Neuronal stem cell (in vitro differentiated cells): Measurements from ENCODE around the gene PDIA2.

Source experiments
- DNase-seq: peaks from one replicate; pipeline ENCODE4 v3.0.0-alpha.2; 2013; ENCODE audit warnings: low spot score
- H2AFZ ChIP-seq: one replicate; pipeline ENCODE4 v1.6.1; 2013; ENCODE audit warnings: mild to moderate bottlenecking, low read length, inconsistent platforms
- H2AK5ac ChIP-seq: 2 replicates; pipeline ENCODE4 v1.6.1; 2013; ENCODE audit warnings: low read depth, mild to moderate bottlenecking, inconsistent platforms, low read length, moderate library complexity, mixed read lengths
- H2BK120ac ChIP-seq: 2 replicates; pipeline ENCODE4 v1.6.1; 2013; ENCODE audit warnings: low read depth, mild to moderate bottlenecking, inconsistent platforms, low read length, moderate library complexity, mixed read lengths
- H2BK12ac ChIP-seq: one replicate; pipeline ENCODE4 v1.6.1; 2013; ENCODE audit warnings: low read length, inconsistent platforms
- H2BK15ac ChIP-seq: 2 replicates; pipeline ENCODE4 v1.6.1; 2013; ENCODE audit warnings: mild to moderate bottlenecking, low read length, inconsistent platforms, mixed read lengths
- H2BK5ac ChIP-seq: one replicate; pipeline ENCODE4 v1.6.1; 2013; ENCODE audit warnings: inconsistent platforms, mild to moderate bottlenecking, low read length, moderate library complexity
- H3K14ac ChIP-seq: one replicate; pipeline ENCODE4 v1.6.1; 2013; ENCODE audit warnings: low read length, inconsistent platforms
- H3K18ac ChIP-seq: 2 replicates; pipeline ENCODE4 v1.6.1; 2013; ENCODE audit warnings: low read length, inconsistent platforms
- H3K23ac ChIP-seq: 2 replicates; pipeline ENCODE4 v1.6.1; 2013; ENCODE audit warnings: low read depth, mild to moderate bottlenecking, mixed read lengths, low read length, inconsistent platforms; ENCODE audit not compliant: poor library complexity
- H3K27ac ChIP-seq: replicated peaks from 3 replicates; pipeline ENCODE4 v1.5.1; 2013; ENCODE audit warnings: low read length, inconsistent platforms
- H3K27me3 ChIP-seq, 3 experiments: 2 replicates each; pipeline ENCODE4 v1.6.1; 2013; ENCODE audit warnings: low read length in 3 of 3, mild to moderate bottlenecking in 2 of 3, inconsistent platforms in 1 of 3, low read depth in 1 of 3, mixed read lengths in 1 of 3, moderate library complexity in 1 of 3; ENCODE audit not compliant: control insufficient read depth in 3 of 3, insufficient read depth in 3 of 3
- H3K36me3 ChIP-seq, 2 donors: replicated peaks in 1 of 2; 2 replicates each; pipeline ENCODE4 v1.6.1; 2013; ENCODE audit warnings: low read length in 2 of 2; ENCODE audit not compliant: control insufficient read depth in 2 of 2, insufficient read depth in 2 of 2
- H3K4ac ChIP-seq: 2 replicates; pipeline ENCODE4 v1.6.1; 2013; ENCODE audit warnings: inconsistent platforms, mild to moderate bottlenecking, low read length, moderate library complexity
- H3K4me1 ChIP-seq, 2 donors: 1 replicate in 1 of 2; 2 replicates in 1 of 2; pipeline ENCODE4 v1.6.1; 2013; ENCODE audit warnings: low read length in 2 of 2, low read depth in 1 of 2; ENCODE audit not compliant: control insufficient read depth in 2 of 2, insufficient read depth in 1 of 2
- H3K4me2 ChIP-seq: one replicate; pipeline ENCODE4 v1.6.1; 2013; ENCODE audit warnings: mild to moderate bottlenecking, low read length, inconsistent platforms; ENCODE audit not compliant: insufficient read depth, poor library complexity, severe bottlenecking
- H3K4me3 ChIP-seq, 2 donors: 2 replicates each; pipeline ENCODE4 v1.5.1; 2013; ENCODE audit warnings: low read length in 2 of 2, mild to moderate bottlenecking in 2 of 2, inconsistent platforms in 1 of 2, moderate library complexity in 1 of 2
- H3K79me1 ChIP-seq: one replicate; pipeline ENCODE4 v1.6.1; 2013; ENCODE audit warnings: low read depth, mild to moderate bottlenecking, inconsistent platforms, low read length, moderate library complexity
- H3K9ac ChIP-seq: one replicate; pipeline ENCODE4 v1.6.1; 2013; ENCODE audit warnings: mild to moderate bottlenecking, low read depth, low read length, inconsistent platforms; ENCODE audit not compliant: poor library complexity
- H3K9me3 ChIP-seq, 2 donors: replicated peaks in 1 of 2; 2 replicates each; pipeline versions ENCODE3 to v1.6.1; 2013; ENCODE audit warnings: low read length in 2 of 2, mild to moderate bottlenecking in 2 of 2, inconsistent platforms in 1 of 2, low read depth in 1 of 2, mixed read lengths in 1 of 2, moderate library complexity in 1 of 2; ENCODE audit not compliant: control insufficient read depth in 2 of 2, insufficient read depth in 1 of 2
- H4K8ac ChIP-seq: one replicate; pipeline ENCODE4 v1.6.1; 2013; ENCODE audit warnings: low read depth, mild to moderate bottlenecking, inconsistent platforms, low read length, moderate library complexity
- H4K91ac ChIP-seq: one replicate; pipeline ENCODE4 v1.6.1; 2013; ENCODE audit warnings: low read length, low read depth, mild to moderate bottlenecking, inconsistent platforms; ENCODE audit not compliant: poor library complexity
- WGBS, 2 donors: extraction: QIAGEN DNeasy Blood & Tissue Kit; methylation state at CpG; one replicate each; pipeline ENCODE4 v1.1.7; 2013; ENCODE audit warnings: missing lambda C conversion rate in 2 of 2, mixed read lengths in 1 of 2; ENCODE audit not compliant: insufficient read length in 2 of 2, insufficient replicate concordance in 1 of 2; ENCODE audit errors: extremely low coverage in 2 of 2; 5-methylcytosine and 5-hydroxymethylcytosine counted together

The PDIA2 gene

DNA sequence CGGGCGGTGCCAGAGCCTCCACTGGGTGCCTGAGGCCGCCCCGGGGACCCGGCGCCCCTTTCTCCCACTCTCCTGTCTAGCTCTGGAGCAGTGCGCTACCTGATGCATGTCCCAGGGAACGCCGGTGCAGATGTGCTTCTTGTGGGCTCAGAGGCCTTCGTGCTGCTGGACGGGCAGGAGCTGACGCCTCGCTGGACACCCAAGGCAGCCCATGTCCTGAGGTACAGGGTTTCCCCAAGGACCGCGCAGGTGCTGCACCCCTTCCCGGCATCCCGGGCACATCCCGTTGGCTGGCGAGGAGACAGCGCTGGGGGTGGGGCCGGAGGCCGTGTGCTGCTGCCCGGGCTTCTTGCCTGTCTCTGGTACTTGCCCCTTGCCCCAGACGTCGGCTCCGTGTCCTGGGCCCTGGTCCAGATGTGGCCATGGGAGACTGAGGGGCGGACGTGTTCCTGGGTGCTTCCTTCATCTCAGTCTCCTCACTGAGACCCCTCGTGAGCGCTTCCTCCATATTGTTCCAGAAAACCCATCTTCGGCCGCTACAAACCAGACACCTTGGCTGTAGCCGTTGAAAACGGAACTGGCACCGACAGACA, 19.7 kb upstream of the PDIA2 start:
- no peak overlapping the region for H2AK5ac ChIP-seq
- peaks cover 7% of the 10 kb centered on the region for H3K79me1 ChIP-seq
- no peak overlapping the region for H2AFZ ChIP-seq
- no peak overlapping the region for H3K4me2 ChIP-seq
- no peak overlapping the region for H3K23ac ChIP-seq
- no peak overlapping the region for H4K8ac ChIP-seq
- no peak overlapping the region for H4K91ac ChIP-seq
- H2BK12ac ChIP-seq = no peak overlapping the region
- H3K27me3 ChIP-seq = no peaks in the 10 kb centered on the region
- H3K36me3 ChIP-seq = peaks cover 42 to 68% of the 10 kb centered on the region in 2 donors
- no peak overlapping the region for H3K27ac ChIP-seq
- H3K9me3 ChIP-seq = peaks cover 0 to 4% of the 10 kb centered on the region in 2 donors
- no peak overlapping the region for H2BK120ac ChIP-seq
- no peak overlapping the region for H3K9ac ChIP-seq
- peak overlapping the region; percentile 38 for H3K14ac ChIP-seq
- H3K4ac ChIP-seq = no peak overlapping the region
- H2BK5ac ChIP-seq = no peak overlapping the region
- WGBS, 2 donors = no CpG with 5 or more reads among the region's 35 CpGs
- H3K4me3 ChIP-seq = no peak overlapping the region
- H2BK15ac ChIP-seq = no peak overlapping the region
- peaks cover 0 to 2% of the 10 kb centered on the region in 2 donors for H3K4me1 ChIP-seq
- no peak for DNase-seq
- H3K18ac ChIP-seq = no peak overlapping the region

DNA sequence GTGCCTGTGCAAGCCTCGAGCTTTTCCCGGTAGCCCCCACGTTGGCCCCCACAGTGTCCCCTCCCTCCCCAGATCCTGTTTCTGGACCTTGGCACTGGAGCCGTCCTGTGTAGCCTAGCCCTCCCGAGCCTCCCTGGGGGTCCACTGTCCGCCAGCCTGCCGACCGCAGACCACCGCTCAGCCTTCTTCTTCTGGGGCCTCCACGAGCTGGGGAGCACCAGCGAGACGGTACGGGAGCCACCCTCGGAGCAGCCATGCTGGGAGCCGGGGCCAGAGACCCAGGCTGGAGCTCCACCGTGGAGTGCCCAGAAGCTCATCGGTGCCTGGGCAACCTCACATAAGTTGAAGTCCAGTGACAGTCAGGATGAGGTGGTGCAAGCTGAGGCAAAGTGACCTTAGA, 19.0 kb upstream of the PDIA2 start:
- Histone ChIP-seq H3K4me1 (peaks cover 0 to 2% of the 10 kb centered on the region in 2 donors), H3K36me3 (peaks cover 42 to 67% of the 10 kb centered on the region in 2 donors), H3K4ac (no peak overlapping the region), H2BK120ac (no peak overlapping the region), H3K9ac (no peak overlapping the region), H2AK5ac (no peak overlapping the region), H3K18ac (no peak overlapping the region), H3K4me2 (no peak overlapping the region), H3K27me3 (no peaks in the 10 kb centered on the region), H2AFZ (no peak overlapping the region), H3K14ac (no peak overlapping the region), H3K79me1 (peaks cover 6% of the 10 kb centered on the region), H3K23ac (no peak overlapping the region), H3K4me3 (no peak overlapping the region), H4K91ac (no peak overlapping the region), H2BK15ac (no peak overlapping the region), H2BK5ac (no peak overlapping the region), H2BK12ac (no peak overlapping the region), H3K9me3 (peaks cover 0 to 4% of the 10 kb centered on the region in 2 donors), H4K8ac (no peak overlapping the region), H3K27ac (no peak overlapping the region)
- DNase-seq = no peak
- WGBS, 2 donors = no CpG with 5 or more reads among the region's 17 CpGs

DNA sequence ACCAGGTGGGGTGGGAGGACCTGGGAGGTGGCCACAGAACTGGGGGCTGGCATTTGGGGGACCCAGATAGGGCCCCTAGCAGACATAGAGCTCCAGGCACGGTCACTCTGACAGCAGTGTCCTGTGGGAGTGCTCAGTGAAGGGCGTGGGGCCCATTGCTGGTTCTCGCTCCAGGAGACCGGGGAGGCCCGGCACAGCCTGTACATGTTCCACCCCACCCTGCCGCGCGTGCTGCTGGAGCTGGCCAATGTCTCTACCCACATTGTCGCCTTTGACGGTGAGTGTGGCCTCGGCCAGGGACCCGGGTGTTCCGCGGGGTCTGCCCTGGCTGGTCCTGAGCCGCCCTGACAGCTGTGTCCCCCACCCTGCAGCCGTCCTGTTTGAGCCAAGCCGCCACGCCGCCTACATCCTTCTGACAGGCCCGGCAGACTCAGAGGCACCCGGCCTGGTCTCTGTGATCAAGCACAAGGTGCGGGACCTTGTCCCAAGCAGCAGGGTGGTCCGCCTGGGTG, 18.5 kb upstream of the PDIA2 start:
- Histone ChIP-seq H3K9ac (no peak overlapping the region), H2BK5ac (no peak overlapping the region), H3K4me3 (no peak overlapping the region), H3K18ac (no peak overlapping the region), H3K14ac (no peak overlapping the region), H3K79me1 (peaks cover 4% of the 10 kb centered on the region), H3K23ac (no peak overlapping the region), H2BK15ac (no peak overlapping the region), H3K36me3 (peaks cover 41 to 61% of the 10 kb centered on the region in 2 donors), H2AFZ (no peak overlapping the region), H3K4me1 (peaks cover 0 to 2% of the 10 kb centered on the region in 2 donors), H4K91ac (no peak overlapping the region), H3K4ac (no peak overlapping the region), H2AK5ac (no peak overlapping the region), H4K8ac (no peak overlapping the region), H3K4me2 (no peak overlapping the region), H2BK12ac (no peak overlapping the region), H2BK120ac (no peak overlapping the region), H3K27ac (no peak overlapping the region), H3K27me3 (no peaks in the 10 kb centered on the region), H3K9me3 (peaks cover 0 to 4% of the 10 kb centered on the region in 2 donors)
- no CpG with 5 or more reads among the region's 23 CpGs for WGBS, 2 donors
- no peak for DNase-seq

GRCh38 chr16:265002-265529, 17.9 kb upstream of the PDIA2 start:
- Histone ChIP-seq H2AK5ac (no peak overlapping the region), H3K4me3 (no peak overlapping the region), H2AFZ (no peak overlapping the region), H3K4ac (no peak overlapping the region), H3K18ac (no peak overlapping the region), H3K4me1 (peaks cover 0 to 2% of the 10 kb centered on the region in 2 donors), H3K4me2 (no peak overlapping the region), H3K27me3 (no peaks in the 10 kb centered on the region), H3K23ac (no peak overlapping the region), H2BK5ac (no peak overlapping the region), H3K9me3 (peaks cover 0 to 4% of the 10 kb centered on the region in 2 donors), H2BK12ac (no peak overlapping the region), H3K79me1 (peaks cover 4% of the 10 kb centered on the region), H2BK15ac (no peak overlapping the region), H2BK120ac (no peak overlapping the region), H3K9ac (no peak overlapping the region), H3K27ac (no peak overlapping the region), H4K8ac (no peak overlapping the region), H4K91ac (no peak overlapping the region), H3K36me3 (peaks cover 36 to 55% of the 10 kb centered on the region in 2 donors), H3K14ac (no peak overlapping the region)
- WGBS, 2 donors = no CpG with 5 or more reads among the region's 14 CpGs
- DNase-seq = no peak
